Suprapubic skin (tissue), 4 donors: ENCODE results near the gene GAS7. TPM values are rescaled to one million over a fixed set of nuclear protein-coding genes. Genes with fewer than 3 reads are reported as not detected.

ENCODE experiments used
- DNase-seq, 2 donors: peaks; one replicate each; pipeline ENCODE4 v3.0.0-alpha.2; 2019; ENCODE audit warnings: low spot score in 2 of 2
- H3K27ac ChIP-seq: fragments of 200-600 bp; sonication (generic); one replicate; pipeline ENCODE4 v1.5.1; 2019
- H3K27me3 ChIP-seq: fragments of 200-600 bp; sonication (generic); one replicate; pipeline ENCODE4 v1.5.1; 2019
- H3K36me3 ChIP-seq: fragments of 200-600 bp; sonication (generic); one replicate; pipeline ENCODE4 v1.5.1; 2019
- H3K4me1 ChIP-seq: fragments of 200-600 bp; sonication (generic); one replicate; pipeline ENCODE4 v1.5.1; 2019
- H3K4me3 ChIP-seq: fragments of 200-600 bp; sonication (generic); one replicate; pipeline ENCODE4 v1.5.1; 2019; ENCODE audit warnings: mild to moderate bottlenecking
- H3K9me3 ChIP-seq: fragments of 200-600 bp; sonication (generic); one replicate; pipeline ENCODE4 v1.5.1; 2019
- CTCF ChIP-seq, 2 donors: fragments of 200-600 bp in 1 of 2; fragments of 450-650 bp in 1 of 2; sonication (generic) in 1 of 2; IDR thresholded peaks; one replicate each; pipeline ENCODE4 v1.5.1; 2016 to 2019; ENCODE audit warnings: antibody characterized with exemption in 2 of 2, mild to moderate bottlenecking in 1 of 2, moderate library complexity in 1 of 2
- EP300 ChIP-seq: sonication (generic); formaldehyde crosslinking; IDR thresholded peaks from one replicate; pipeline ENCODE4 v1.6.1; 2017; ENCODE audit warnings: antibody characterized with exemption
- POLR2A ChIP-seq, 2 donors: fragments of 450-650 bp; IDR thresholded peaks; one replicate each; pipeline ENCODE4 v1.6.1; 2017; ENCODE audit warnings: antibody characterized with exemption in 2 of 2, mild to moderate bottlenecking in 2 of 2, moderate library complexity in 2 of 2
- POLR2AphosphoS5 ChIP-seq, 3 donors: sonication (generic); formaldehyde crosslinking; IDR thresholded peaks; one replicate each; pipeline ENCODE4 v1.6.1; 2017; ENCODE audit warnings: antibody characterized with exemption in 3 of 3
- WGBS: methylation state at CpG from one replicate; pipeline ENCODE4 v1.1.5; 2018; 5-methylcytosine and 5-hydroxymethylcytosine counted together
- total RNA-seq, 4 donors: library from RNA; depleted of rRNA; stranded (reverse); fragments of >200 nt; gene quantifications; one replicate each; pipeline ENCODE4 v1.1.0, GENCODE V29; 2016

Gene GAS7
- total RNA-seq, 4 donors from 2014 or later: 45.7 to 106 (median 74.2) TPM

GRCh38 chr17:10147761-10148415 lies 50.5 kb downstream of the GAS7 start:
- Histone ChIP-seq H3K36me3 (no peaks in the 10 kb centered on the region), H3K27me3 (no peaks in the 10 kb centered on the region), H3K4me3 (no peak overlapping the region), H3K9me3 (no peaks in the 10 kb centered on the region), H3K4me1 (peaks cover 5% of the 10 kb centered on the region), H3K27ac (no peak overlapping the region)
- TF ChIP-seq CTCF (IDR thresholded peaks at IDR 0.05) (no peak), EP300 (no peak), POLR2A (IDR thresholded peaks at IDR 0.05) (no peak), POLR2AphosphoS5 (IDR thresholded peaks at IDR 0.05) (no peak)
- WGBS: 75% methylated on average over 8 of the region's 8 CpGs
- DNase-seq: no peak

GRCh38 chr17:10147040-10147439 lies 51.4 kb downstream of the GAS7 start:
- Histone ChIP-seq H3K27ac (no peak overlapping the region), H3K4me3 (no peak overlapping the region), H3K36me3 (no peaks in the 10 kb centered on the region), H3K9me3 (no peaks in the 10 kb centered on the region), H3K27me3 (no peaks in the 10 kb centered on the region), H3K4me1 (peaks cover 5% of the 10 kb centered on the region)
- 86% methylated on average over 4 of the region's 4 CpGs for WGBS
- TF ChIP-seq POLR2AphosphoS5 (IDR thresholded peaks at IDR 0.05) (no peak), POLR2A (IDR thresholded peaks at IDR 0.05) (no peak), CTCF (IDR thresholded peaks at IDR 0.05) (no peak), EP300 (no peak)
- no peak for DNase-seq

- TF ChIP-seq EP300 (no peak), CTCF (IDR thresholded peaks at IDR 0.05) (no peak), POLR2AphosphoS5 (IDR thresholded peaks at IDR 0.05) (no peak), POLR2A (IDR thresholded peaks at IDR 0.05) (no peak)
- Histone ChIP-seq H3K27me3 (no peaks in the 10 kb centered on the region), H3K36me3 (no peaks in the 10 kb centered on the region), H3K4me1 (peaks cover 7% of the 10 kb centered on the region), H3K27ac (no peak overlapping the region), H3K4me3 (no peak overlapping the region), H3K9me3 (no peaks in the 10 kb centered on the region)
- WGBS: 35% methylated on average over 7 of the region's 7 CpGs
- no peak for DNase-seq
Measured at GRCh38 chr17:10144982-10145381, 53.4 kb downstream of the GAS7 start.

GRCh38 chr17:10144456-10144855 lies 54.0 kb downstream of the GAS7 start:
- Histone ChIP-seq H3K4me1 (peaks cover 7% of the 10 kb centered on the region), H3K27ac (no peak overlapping the region), H3K9me3 (no peaks in the 10 kb centered on the region), H3K4me3 (no peak overlapping the region), H3K36me3 (no peaks in the 10 kb centered on the region), H3K27me3 (no peaks in the 10 kb centered on the region)
- 89% methylated on average over 6 of the region's 6 CpGs for WGBS
- TF ChIP-seq POLR2AphosphoS5 (IDR thresholded peaks at IDR 0.05) (no peak), CTCF (IDR thresholded peaks at IDR 0.05) (no peak), POLR2A (IDR thresholded peaks at IDR 0.05) (no peak), EP300 (no peak)
- no peak for DNase-seq

- Histone ChIP-seq H3K9me3 (no peaks in the 10 kb centered on the region), H3K36me3 (no peaks in the 10 kb centered on the region), H3K27me3 (no peaks in the 10 kb centered on the region), H3K27ac (no peak overlapping the region), H3K4me3 (no peak overlapping the region), H3K4me1 (peaks cover 11% of the 10 kb centered on the region)
- no peak for DNase-seq
- WGBS: 75% methylated on average over 2 of the region's 2 CpGs
- no peak for TF ChIP-seq POLR2AphosphoS5 (IDR thresholded peaks at IDR 0.05)
- no peak for TF ChIP-seq POLR2A (IDR thresholded peaks at IDR 0.05)
- TF ChIP-seq EP300: no peak
- TF ChIP-seq CTCF (IDR thresholded peaks at IDR 0.05): no peak
Measured at GRCh38 chr17:10141436-10141835, 57.0 kb downstream of the GAS7 start.
